Amygdala (tissue), 56 donors: Measurements from ENCODE around the gene MRPL55.

Source experiments
- DNase-seq, 56 donors: peaks; one replicate each; lab custom pipeline; 2025; lab: John Stamatoyannopoulos, UW

Gene MRPL55

GRCh38 chr1:228102791-228103620 lies 6.1 kb downstream of the MRPL55 start, which contains the start of gene C1orf35:
C1orf35 (minus strand) TSS chr1:228103325; CDS start chr1:228103227, 98 bp downstream.
- DNase-seq: peak in 55 of 56 donors; percentile 28 to 94 (median 82)

GRCh38 chr1:228101994-228102790 lies 6.9 kb downstream of the MRPL55 start:
- DNase-seq: peak in 1 of 56 donors; percentile 26

- DNase-seq: no peak
Measured at GRCh38 chr1:228101614-228101993, 7.5 kb downstream of the MRPL55 start.

- DNase-seq: no peak
Measured at GRCh38 chr1:228100822-228101613, 8.1 kb downstream of the MRPL55 start.

- DNase-seq: no peak
Measured at GRCh38 chr1:228099331-228099732, 9.8 kb downstream of the MRPL55 start.

GRCh38 chr1:228098323-228098931 lies 10.7 kb downstream of the MRPL55 start:
- no peak for DNase-seq

- DNase-seq: no peak
Measured at GRCh38 chr1:228097333-228098081, 11.6 kb downstream of the MRPL55 start.

GRCh38 chr1:228096416-228097332 lies 12.4 kb downstream of the MRPL55 start:
- no peak for DNase-seq

- DNase-seq: no peak
Measured at GRCh38 chr1:228095938-228096337, 13.2 kb downstream of the MRPL55 start.

GRCh38 chr1:228095161-228095560 lies 13.9 kb downstream of the MRPL55 start:
- no peak for DNase-seq

- DNase-seq: no peak
Measured at GRCh38 chr1:228094432-228095016, 14.6 kb downstream of the MRPL55 start.

- no peak for DNase-seq
Measured at GRCh38 chr1:228093050-228093906, 15.8 kb downstream of the MRPL55 start.

GRCh38 chr1:228092342-228093049 lies 16.6 kb downstream of the MRPL55 start:
- DNase-seq: no peak

GRCh38 chr1:228091084-228091483 lies 18.0 kb downstream of the MRPL55 start:
- DNase-seq: no peak

- DNase-seq: peak in 3 of 56 donors; percentile 24 to 48 (median 24)
Measured at GRCh38 chr1:228090613-228091081, 18.5 kb downstream of the MRPL55 start.
